Mesenchymal stem cell (in vitro differentiated cells and primary cell): ENCODE measurements around the gene PLXNA2.

Experiments
- DNase-seq: peaks from one replicate; pipeline ENCODE4 v3.0.0-alpha.2; 2013
- H2AFZ ChIP-seq: one replicate; pipeline ENCODE4 v1.6.1; 2013; ENCODE audit warnings: low read depth, mild to moderate bottlenecking, control low read depth, inconsistent platforms, low read length, moderate library complexity
- H2AK5ac ChIP-seq: 2 replicates; pipeline ENCODE4 v1.6.1; 2013; ENCODE audit warnings: low read length, moderate library complexity, mild to moderate bottlenecking, inconsistent platforms; ENCODE audit not compliant: severe bottlenecking
- H2BK120ac ChIP-seq: one replicate; pipeline ENCODE4 v1.6.1; 2013; ENCODE audit warnings: low read depth, mild to moderate bottlenecking, inconsistent platforms, low read length, moderate library complexity
- H2BK12ac ChIP-seq, 2 experiments: one replicate each; pipeline ENCODE4 v1.6.1; 2013; ENCODE audit warnings: inconsistent platforms in 2 of 2, low read length in 2 of 2, mild to moderate bottlenecking in 2 of 2, moderate library complexity in 2 of 2, control low read depth in 1 of 2
- H2BK15ac ChIP-seq: one replicate; pipeline ENCODE4 v1.6.1; 2013; ENCODE audit warnings: mild to moderate bottlenecking, low read depth, inconsistent platforms; ENCODE audit not compliant: poor library complexity, severe bottlenecking
- H2BK5ac ChIP-seq: 2 replicates; pipeline ENCODE4 v1.6.1; 2013; ENCODE audit warnings: low read depth, mild to moderate bottlenecking, low read length, control low read depth, inconsistent platforms; ENCODE audit not compliant: poor library complexity, severe bottlenecking
- H3K14ac ChIP-seq, 2 experiments: one replicate each; pipeline ENCODE4 v1.6.1; 2013; ENCODE audit warnings: inconsistent platforms in 2 of 2, low read length in 2 of 2, control low read depth in 1 of 2, mild to moderate bottlenecking in 1 of 2, moderate library complexity in 1 of 2
- H3K18ac ChIP-seq, 2 experiments: one replicate each; pipeline ENCODE4 v1.6.1; 2013; ENCODE audit warnings: inconsistent platforms in 2 of 2, low read length in 2 of 2, control low read depth in 1 of 2, low read depth in 1 of 2, mild to moderate bottlenecking in 1 of 2
- H3K23ac ChIP-seq, 2 experiments: one replicate each; pipeline ENCODE4 v1.6.1; 2013; ENCODE audit warnings: inconsistent platforms in 2 of 2, low read length in 2 of 2, mild to moderate bottlenecking in 2 of 2, moderate library complexity in 2 of 2, control low read depth in 1 of 2
- H3K27ac ChIP-seq: 2 replicates; pipeline ENCODE4 v1.5.1; 2013; ENCODE audit warnings: mild to moderate bottlenecking, moderate library complexity, low read length, control low read depth, inconsistent platforms; ENCODE audit not compliant: poor library complexity, severe bottlenecking
- H3K27me3 ChIP-seq, 2 experiments: 2 replicates each; pipeline versions ENCODE4 v1.6.1 to v1.7.0; 2013; ENCODE audit warnings: low read length in 2 of 2, mild to moderate bottlenecking in 2 of 2, moderate library complexity in 2 of 2, control low read depth in 1 of 2, inconsistent platforms in 1 of 2; ENCODE audit not compliant: control insufficient read depth in 1 of 2, insufficient read depth in 1 of 2
- H3K36me3 ChIP-seq, 2 experiments: 2 replicates each; pipeline versions ENCODE4 v1.6.1 to v1.7.0; 2013; ENCODE audit warnings: low read length in 2 of 2, control low read depth in 1 of 2, inconsistent platforms in 1 of 2, low read depth in 1 of 2, mild to moderate bottlenecking in 1 of 2; ENCODE audit not compliant: insufficient read depth in 2 of 2, control insufficient read depth in 1 of 2
- H3K4ac ChIP-seq, 2 experiments: one replicate each; pipeline ENCODE4 v1.6.1; 2013; ENCODE audit warnings: inconsistent platforms in 2 of 2, low read length in 2 of 2, mild to moderate bottlenecking in 2 of 2, moderate library complexity in 2 of 2, control low read depth in 1 of 2, low read depth in 1 of 2
- H3K4me1 ChIP-seq: 2 replicates; pipeline ENCODE4 v1.6.1; 2013; ENCODE audit warnings: low read depth, low read length, control low read depth; ENCODE audit not compliant: control insufficient read depth, insufficient read depth
- H3K4me2 ChIP-seq: 2 replicates; pipeline ENCODE4 v1.6.1; 2013; ENCODE audit warnings: low read length, mild to moderate bottlenecking, inconsistent platforms; ENCODE audit not compliant: poor library complexity, severe bottlenecking
- H3K4me3 ChIP-seq, 2 experiments: 2 replicates each; pipeline versions ENCODE4 v1.5.1 to v1.7.0; 2013; ENCODE audit warnings: low read length in 2 of 2, mild to moderate bottlenecking in 2 of 2, control low read depth in 1 of 2, low read depth in 1 of 2; ENCODE audit not compliant: insufficient read depth in 1 of 2
- H3K79me1 ChIP-seq: replicated peaks from 2 replicates; pipeline ENCODE4 v1.6.1; 2013; ENCODE audit warnings: mild to moderate bottlenecking, control low read depth, low read length, inconsistent platforms; ENCODE audit not compliant: poor library complexity, severe bottlenecking
- H3K9ac ChIP-seq: 2 replicates; pipeline ENCODE4 v1.7.0; 2013; ENCODE audit warnings: mild to moderate bottlenecking, low read length, moderate library complexity
- H3K9me3 ChIP-seq: 2 replicates; pipeline ENCODE4 v1.7.0; 2013; ENCODE audit warnings: mild to moderate bottlenecking, low read length; ENCODE audit not compliant: control insufficient read depth
- H4K8ac ChIP-seq: one replicate; pipeline ENCODE4 v1.6.1; 2013; ENCODE audit warnings: inconsistent platforms, mild to moderate bottlenecking, low read length, moderate library complexity
- H4K91ac ChIP-seq: one replicate; pipeline ENCODE4 v1.6.1; 2013; ENCODE audit warnings: mild to moderate bottlenecking, low read length, inconsistent platforms
- WGBS: methylation state at CpG from one replicate; pipeline ENCODE4 v1.1.7; 2013; ENCODE audit warnings: mixed read lengths; 5-methylcytosine and 5-hydroxymethylcytosine counted together

Gene PLXNA2

DNA sequence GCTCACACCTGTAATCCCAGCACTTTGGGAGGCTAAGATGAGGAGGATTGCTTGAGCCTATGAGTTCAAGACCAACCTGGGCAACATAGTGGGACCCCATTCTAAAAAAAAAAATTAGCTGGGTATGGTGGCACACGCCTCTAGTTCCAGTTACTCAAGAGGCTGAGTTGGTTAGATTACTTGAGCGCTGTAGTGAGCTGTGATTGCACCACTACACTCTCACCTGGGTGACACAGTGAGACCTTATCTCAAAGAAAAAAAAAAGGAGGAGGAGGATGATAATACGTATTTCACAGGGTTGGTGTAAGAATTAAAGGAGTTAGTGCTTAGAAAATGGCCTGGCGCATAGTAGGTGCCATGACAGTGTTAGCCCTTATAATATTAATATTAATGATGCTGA lies 144.1 kb downstream of the PLXNA2 start:
- H3K4ac ChIP-seq, result no peak overlapping the region
- no peak overlapping the region for H2BK15ac ChIP-seq
- H3K4me3 ChIP-seq, result no peak overlapping the region
- no peak overlapping the region for H2AK5ac ChIP-seq
- H3K4me2 ChIP-seq, result no peak overlapping the region
- H4K8ac ChIP-seq, result no peak overlapping the region
- peaks cover 0 to 15% of the 10 kb centered on the region in 2 experiments for H3K27me3 ChIP-seq
- no peak overlapping the region for H3K27ac ChIP-seq
- H3K9ac ChIP-seq, result no peak overlapping the region
- H3K18ac ChIP-seq, result no peak overlapping the region
- H3K4me1 ChIP-seq, result peaks cover 2% of the 10 kb centered on the region
- H2BK120ac ChIP-seq, result no peak overlapping the region
- no peak overlapping the region for H2BK12ac ChIP-seq
- H3K36me3 ChIP-seq, result peaks cover 0 to 3% of the 10 kb centered on the region in 2 experiments
- DNase-seq, result no peak
- WGBS, result 89% methylated on average over 1 of the region's 4 CpGs
- H3K9me3 ChIP-seq, result no peaks in the 10 kb centered on the region
- H2AFZ ChIP-seq, result no peak overlapping the region
- no peak overlapping the region for H4K91ac ChIP-seq
- no peak overlapping the region for H3K23ac ChIP-seq
- no peaks in the 10 kb centered on the region for H3K79me1 ChIP-seq
- H3K14ac ChIP-seq, result no peak overlapping the region
- no peak overlapping the region for H2BK5ac ChIP-seq

GRCh38 chr1:208098773-208099172 lies 145.4 kb downstream of the PLXNA2 start:
- H3K4me3 ChIP-seq, result no peak overlapping the region
- H3K9me3 ChIP-seq, result no peaks in the 10 kb centered on the region
- H3K4ac ChIP-seq, result no peak overlapping the region
- H3K9ac ChIP-seq, result no peak overlapping the region
- no peak overlapping the region for H2BK12ac ChIP-seq
- H2BK120ac ChIP-seq, result no peak overlapping the region
- no peak overlapping the region for H2AK5ac ChIP-seq
- no peak overlapping the region for H2BK5ac ChIP-seq
- H3K23ac ChIP-seq, result no peak overlapping the region
- H3K79me1 ChIP-seq, result no peaks in the 10 kb centered on the region
- H4K91ac ChIP-seq, result no peak overlapping the region
- H3K4me2 ChIP-seq, result no peak overlapping the region
- H2AFZ ChIP-seq, result no peak overlapping the region
- H3K18ac ChIP-seq, result no peak overlapping the region
- WGBS, result 94% methylated on average over 7 of the region's 7 CpGs
- no peak overlapping the region for H2BK15ac ChIP-seq
- H3K4me1 ChIP-seq, result peaks cover under 1% of the 10 kb centered on the region
- no peak overlapping the region for H3K27ac ChIP-seq
- peaks cover 0 to 3% of the 10 kb centered on the region in 2 experiments for H3K36me3 ChIP-seq
- DNase-seq, result no peak
- H3K14ac ChIP-seq, result no peak overlapping the region
- peaks cover 0 to 14% of the 10 kb centered on the region in 2 experiments for H3K27me3 ChIP-seq
- no peak overlapping the region for H4K8ac ChIP-seq

DNA sequence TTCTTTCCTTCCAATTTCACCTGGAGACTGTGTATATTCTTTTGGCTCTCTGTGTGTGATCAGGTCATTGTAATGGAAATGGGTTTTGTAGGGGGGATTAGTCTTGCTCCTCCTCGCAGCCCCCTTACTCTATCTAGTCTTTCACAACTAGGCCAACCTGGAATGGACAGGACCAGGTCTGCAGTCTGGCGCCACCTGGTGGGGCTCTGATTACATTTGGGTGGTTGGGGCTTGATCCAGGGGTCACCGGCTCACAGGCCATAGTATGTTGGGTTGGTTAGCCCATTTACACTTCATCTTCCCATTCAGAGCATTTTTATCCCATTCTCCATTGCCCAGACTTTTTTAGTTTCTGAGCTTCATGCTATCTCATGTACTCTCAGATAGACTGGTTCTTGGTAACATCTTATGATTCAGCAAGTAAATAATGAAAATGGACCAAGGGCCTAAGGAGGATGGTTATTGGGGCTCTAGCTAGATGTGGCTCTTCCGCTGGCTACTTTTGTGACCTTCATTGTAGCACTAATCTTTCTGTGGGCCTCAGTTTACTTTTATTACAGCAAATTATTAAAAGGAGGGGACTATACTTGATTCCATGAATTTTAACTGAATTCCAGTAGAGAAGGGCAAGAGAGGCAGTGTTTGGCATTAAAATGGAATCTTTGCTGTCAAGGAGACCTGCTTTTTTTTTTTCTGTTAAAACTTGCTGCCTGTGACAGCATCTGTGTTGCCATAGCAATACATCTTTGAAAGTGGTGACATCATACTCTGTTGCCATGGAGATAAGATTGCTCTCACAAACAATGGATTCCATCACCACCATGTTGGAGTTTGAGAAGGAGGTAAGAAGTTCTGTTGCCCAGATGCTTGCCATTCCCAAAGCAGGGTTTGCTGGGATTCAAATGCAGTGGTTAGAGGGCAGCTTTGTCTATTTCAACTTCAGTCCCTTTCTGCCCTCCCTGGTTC lies 150.1 kb downstream of the PLXNA2 start:
- DNase-seq, result peak; percentile 82
- H4K91ac ChIP-seq, result no peak overlapping the region
- 65% methylated on average over 4 of the region's 4 CpGs for WGBS

DNA sequence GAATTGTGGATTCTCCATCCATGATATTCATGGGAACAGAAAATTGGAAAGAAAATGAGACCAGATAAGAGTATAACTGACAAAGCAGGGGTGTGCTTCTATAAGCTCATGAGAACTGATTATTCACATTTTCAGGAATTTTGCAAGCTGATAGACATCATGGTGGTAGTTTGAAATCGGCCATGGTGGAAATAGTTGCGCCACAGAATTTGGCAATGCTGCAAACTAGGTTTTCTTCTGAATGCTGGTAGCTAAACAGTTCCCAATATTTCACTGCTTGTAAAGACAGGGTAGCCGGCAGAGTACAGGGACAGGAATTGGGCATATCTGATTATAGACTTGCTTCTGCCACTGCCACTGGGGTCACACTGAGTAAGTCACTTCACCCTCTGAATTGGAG lies 151.1 kb downstream of the PLXNA2 start:
- H2BK5ac ChIP-seq, result no peak overlapping the region
- no peaks in the 10 kb centered on the region for H3K9me3 ChIP-seq
- H3K23ac ChIP-seq, result no peak overlapping the region
- peaks cover 2% of the 10 kb centered on the region for H3K4me1 ChIP-seq
- no peak overlapping the region for H3K4me2 ChIP-seq
- H3K18ac ChIP-seq, result no peak overlapping the region
- no peak overlapping the region for H2AFZ ChIP-seq
- no peak overlapping the region for H4K8ac ChIP-seq
- peaks cover 0 to 9% of the 10 kb centered on the region in 2 experiments for H3K36me3 ChIP-seq
- WGBS, result 99% methylated on average over 3 of the region's 3 CpGs
- H3K27me3 ChIP-seq, result no peaks in the 10 kb centered on the region
- H2BK15ac ChIP-seq, result no peak overlapping the region
- no peak overlapping the region for H3K9ac ChIP-seq
- H3K14ac ChIP-seq, result no peak overlapping the region
- no peak overlapping the region for H2AK5ac ChIP-seq
- no peak overlapping the region for H2BK120ac ChIP-seq
- H3K4ac ChIP-seq, result no peak overlapping the region
- H2BK12ac ChIP-seq, result no peak overlapping the region
- no peak for DNase-seq
- no peak overlapping the region for H3K27ac ChIP-seq
- H4K91ac ChIP-seq, result no peak overlapping the region
- H3K4me3 ChIP-seq, result no peak overlapping the region
- no peaks in the 10 kb centered on the region for H3K79me1 ChIP-seq

More for the DNA sequence above, 150.1 kb downstream of the PLXNA2 start:
- Histone ChIP-seq H3K23ac (no peak overlapping the region), H2BK15ac (no peak overlapping the region), H2BK12ac (no peak overlapping the region), H3K4ac (no peak overlapping the region), H3K9me3 (no peaks in the 10 kb centered on the region), H2AK5ac (no peak overlapping the region), H3K36me3 (peaks cover 0 to 9% of the 10 kb centered on the region in 2 experiments), H2AFZ (no peak overlapping the region), H3K14ac (no peak overlapping the region), H3K9ac (peak overlapping the region; percentile 68), H2BK120ac (no peak overlapping the region), H3K18ac (no peak overlapping the region), H3K79me1 (no peaks in the 10 kb centered on the region), H3K27me3 (no peaks in the 10 kb centered on the region), H4K8ac (no peak overlapping the region), H2BK5ac (no peak overlapping the region), H3K4me2 (no peak overlapping the region), H3K27ac (no peak overlapping the region), H3K4me1 (peaks cover 2% of the 10 kb centered on the region), H3K4me3 (no peak overlapping the region)
